NCI-H1930 (cell line): ENCODE results near the gene LASP1.
"Not testable (repeated sequence)": the region's sequence is repeated elsewhere in the genome, so short reads cannot be mapped to it uniquely, and the experiment has no call there.

Experiments used
- DNase-seq, 2 experiments: peaks; one replicate each; lab custom pipeline; 2025; lab: John Stamatoyannopoulos, UW

Gene LASP1

DNA sequence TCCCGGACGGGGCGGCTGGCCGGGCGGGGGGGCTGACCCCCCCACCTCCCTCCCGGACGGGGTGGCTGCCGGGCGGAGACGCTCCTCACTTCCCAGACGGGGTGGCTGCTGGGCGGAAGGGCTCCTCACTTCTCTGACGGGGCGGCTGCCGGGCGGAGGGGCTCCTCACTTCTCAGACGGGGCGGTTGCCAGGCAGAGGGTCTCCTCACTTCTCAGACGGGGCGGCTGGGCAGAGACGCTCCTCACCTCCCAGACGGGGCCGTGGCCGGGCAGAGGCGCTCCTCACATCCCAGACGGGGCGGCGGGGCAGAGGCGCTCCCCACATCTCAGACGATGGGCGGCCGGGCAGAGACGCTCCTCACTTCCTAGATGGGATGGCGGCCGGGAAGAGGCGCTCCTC is 60.9 kb downstream of the LASP1 start:
- DNase-seq, result not testable (repeated sequence)

DNA sequence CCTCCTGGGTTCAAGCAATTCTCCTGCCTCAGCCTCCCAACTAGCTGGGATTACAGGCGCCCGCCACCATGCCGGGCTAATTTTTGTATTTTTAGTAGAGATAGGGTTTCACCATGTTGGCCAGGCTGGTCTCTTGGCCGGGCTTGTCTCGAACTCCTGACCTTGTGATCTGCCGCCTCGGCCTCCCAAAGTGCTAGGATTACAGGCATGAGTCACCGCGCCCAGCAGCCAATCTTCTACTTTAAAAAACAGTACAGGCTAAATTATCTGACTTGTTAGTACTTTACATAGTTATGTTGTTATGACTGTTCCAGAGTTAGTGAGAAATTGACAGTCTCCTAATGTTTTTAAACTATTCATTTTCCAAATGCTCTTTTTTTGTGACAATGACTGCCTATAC is 64.1 kb downstream of the LASP1 start:
- DNase-seq, result not testable (repeated sequence)

DNA sequence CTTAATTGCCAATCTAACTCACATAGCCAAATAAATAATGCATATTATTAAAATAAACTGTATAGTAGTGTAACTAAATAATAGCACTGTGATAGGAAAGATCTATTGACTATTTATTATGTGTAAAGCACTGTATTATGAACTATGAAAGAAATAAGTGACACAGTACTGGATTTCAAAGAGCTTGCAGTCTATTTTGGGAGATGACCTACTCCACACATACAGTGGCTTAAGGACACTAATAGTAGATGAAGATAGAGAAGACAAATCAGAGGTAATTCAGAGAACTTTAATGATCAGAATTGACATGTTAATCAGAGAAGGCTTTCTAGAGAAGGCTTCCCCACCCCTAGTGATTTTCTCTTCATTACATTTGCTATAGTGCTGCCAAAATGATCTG is 70.1 kb downstream of the LASP1 start:
- DNase-seq, result no peak

DNA sequence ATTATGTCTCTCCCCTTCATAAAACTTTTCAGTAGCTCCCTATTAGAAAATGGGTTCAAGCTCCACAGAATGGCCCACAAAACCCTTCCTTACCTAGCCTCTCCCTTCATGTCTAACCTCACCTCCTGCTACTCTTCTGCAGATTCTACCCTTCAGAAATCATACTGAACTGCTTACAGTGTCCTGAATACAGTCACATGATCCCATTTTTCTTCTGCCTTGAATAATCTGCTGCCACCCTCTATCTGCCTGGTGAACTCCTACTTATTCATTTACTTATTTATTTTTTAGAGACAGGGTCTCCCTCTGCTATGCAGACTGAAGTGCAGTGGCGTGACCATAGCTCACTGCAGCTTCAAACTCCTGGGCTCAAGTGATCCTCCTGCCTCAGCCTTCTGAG is 70.5 kb downstream of the LASP1 start:
- DNase-seq, result no peak

DNA sequence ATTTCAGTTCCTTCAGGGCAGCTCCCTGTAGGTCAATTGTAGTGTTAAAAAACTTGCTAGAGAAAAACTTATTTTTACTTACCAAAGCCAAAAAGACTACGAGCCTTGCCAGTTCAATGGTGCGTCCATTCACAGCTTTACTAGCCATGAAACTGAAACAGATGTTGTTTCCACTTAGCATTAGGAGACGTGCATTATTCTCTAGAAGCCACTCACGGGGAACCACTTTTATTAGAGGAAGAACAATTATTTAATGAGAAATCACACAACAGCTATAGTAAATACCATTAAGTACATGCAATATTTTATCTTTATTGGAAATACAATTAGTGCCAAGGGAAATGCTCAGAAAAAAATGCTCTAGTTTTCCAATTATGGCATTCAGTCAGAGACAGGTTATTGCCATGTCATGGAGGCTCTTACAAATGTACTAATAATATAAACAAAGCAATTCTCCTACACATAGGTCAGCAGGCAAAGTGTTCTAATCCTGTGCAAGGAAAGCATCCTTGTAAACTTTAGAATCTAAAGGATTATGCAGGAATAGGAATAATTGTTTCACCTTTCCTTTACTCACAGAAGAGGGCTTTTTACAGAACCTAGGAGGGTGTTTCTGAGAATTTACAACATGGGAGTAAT is 73.0 kb downstream of the LASP1 start:
- no peak for DNase-seq

DNA sequence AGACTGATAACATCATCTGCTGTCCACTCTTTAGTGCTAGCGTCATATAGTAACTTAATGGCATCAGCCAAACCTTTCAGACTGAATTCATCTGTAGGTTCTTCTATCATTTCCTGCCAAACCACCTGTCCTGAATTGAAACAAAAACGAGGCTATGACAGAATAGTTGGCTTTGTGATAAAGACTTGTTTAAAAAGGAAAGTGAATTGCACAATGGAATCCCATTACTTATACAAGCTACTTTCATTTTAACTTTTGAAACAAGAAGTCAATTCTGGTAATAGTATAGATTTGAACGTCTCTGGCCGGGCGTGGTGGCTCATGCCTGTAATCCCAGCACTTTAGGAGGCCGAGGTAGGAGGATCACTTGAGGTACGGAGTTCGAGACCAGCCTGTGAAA is 73.7 kb downstream of the LASP1 start:
- DNase-seq, result no peak

DNA sequence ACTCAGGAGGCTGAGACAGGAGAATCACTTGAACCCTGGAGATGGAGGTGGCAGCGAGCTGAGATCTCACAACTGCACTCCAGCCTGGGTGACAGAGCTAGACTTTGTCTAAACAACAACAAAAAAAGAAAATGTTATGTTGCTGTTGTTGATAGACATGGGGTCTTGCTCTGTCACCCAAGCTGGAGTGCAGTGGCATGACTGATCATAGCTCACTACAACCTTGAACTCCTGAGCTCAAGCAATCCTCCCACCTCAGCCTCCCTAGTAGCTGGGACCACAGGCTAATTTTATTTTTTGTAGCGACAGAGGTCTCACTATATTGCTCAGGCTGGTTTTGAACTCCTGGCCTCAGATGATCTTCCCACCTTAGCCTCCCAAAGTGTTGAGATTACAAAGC is 77.3 kb downstream of the LASP1 start:
- no peak for DNase-seq

DNA sequence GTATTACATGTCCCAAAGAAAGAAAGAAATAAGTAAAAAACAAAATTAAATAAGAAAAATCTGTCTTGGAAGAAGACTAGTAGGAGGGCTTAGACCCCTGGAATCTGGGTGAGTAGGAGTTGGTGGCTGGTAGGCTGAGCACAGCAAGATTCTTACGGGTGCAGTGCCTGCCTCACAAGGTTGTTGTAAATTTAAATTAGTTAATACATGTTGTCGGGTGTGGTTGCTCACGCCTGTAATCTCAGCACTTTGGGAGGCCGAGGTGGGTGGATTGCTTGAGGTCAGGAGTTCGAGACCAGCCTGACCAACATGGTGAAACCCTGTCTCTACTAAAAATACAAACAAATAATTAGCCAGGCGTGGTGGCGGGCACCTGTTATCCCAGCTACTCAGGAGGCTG is 83.9 kb downstream of the LASP1 start:
- DNase-seq, result not testable (repeated sequence)

DNA sequence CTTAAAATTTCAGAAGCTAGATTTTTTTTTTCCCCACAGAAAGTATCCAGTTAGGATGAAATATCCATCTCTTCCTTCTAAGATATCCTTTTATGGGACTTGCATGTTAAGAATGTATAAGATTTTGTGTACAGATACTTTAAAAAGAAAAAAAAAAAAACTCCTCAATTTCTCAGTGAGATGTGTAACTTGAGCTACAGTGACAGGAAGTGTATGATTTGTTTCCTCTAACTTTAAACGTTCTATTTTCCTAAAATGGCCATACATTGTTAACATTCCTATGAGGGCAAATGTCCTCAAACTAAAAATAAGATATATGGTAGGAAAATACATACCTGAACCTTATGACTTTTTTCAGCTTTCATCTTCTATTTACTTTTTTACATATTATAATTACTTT is 88.5 kb downstream of the LASP1 start:
- no peak for DNase-seq

DNA sequence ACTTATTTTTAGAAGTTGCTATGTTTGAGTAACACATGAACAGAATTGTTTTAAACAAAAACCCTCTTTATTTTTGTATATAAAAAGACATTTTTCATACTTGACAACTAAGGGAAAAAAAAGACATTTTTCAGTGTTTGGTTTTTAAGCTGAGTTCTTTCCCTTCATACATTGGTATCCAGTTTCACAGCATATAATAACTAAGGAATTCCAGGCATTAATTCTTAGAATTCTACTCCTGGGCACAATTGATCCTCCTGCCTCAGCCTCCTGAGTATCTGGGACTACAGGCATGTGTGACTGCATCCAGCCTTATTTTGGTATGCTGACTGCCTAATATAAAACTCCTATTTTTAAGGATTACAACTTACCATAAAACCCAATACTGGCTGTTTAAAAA is 88.9 kb downstream of the LASP1 start:
- DNase-seq, result no peak

DNA sequence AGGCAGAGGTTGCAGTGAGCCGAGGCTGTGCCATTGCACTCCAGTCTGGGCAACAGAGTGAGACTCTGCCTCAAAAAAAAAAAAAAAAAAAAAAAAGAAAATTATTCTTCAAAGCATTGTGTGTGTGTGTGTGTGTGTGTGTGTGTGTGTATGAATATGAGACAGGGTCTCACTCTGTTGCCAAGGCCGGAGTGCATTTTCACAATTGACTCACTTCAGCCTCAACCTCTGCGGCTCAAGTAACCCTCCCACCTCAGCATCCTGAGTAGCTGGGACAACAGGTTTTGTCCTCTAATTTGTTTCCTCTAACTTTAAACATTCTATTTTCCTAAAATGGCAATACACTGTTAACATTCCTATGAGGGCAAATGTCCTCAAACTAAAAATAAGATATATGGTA is 89.7 kb downstream of the LASP1 start:
- DNase-seq, result no peak

DNA sequence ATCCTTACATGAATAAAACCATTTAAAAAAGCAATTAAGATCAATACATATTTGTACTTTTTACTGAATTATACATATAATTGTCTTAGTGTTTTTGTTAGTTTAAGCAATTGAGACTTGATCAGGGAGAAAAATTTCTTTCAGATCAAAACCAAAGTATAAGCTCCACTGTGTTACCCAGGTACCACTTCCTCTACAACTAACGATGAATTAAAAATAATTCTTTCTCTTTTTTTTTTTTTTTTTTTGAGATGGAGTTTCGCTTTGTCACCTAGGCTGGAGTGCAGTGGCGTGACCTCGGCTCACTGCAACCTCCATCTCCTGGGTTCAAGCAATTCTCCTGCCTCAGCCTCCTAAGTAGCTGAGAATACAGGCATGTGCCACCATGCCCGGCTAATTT is 90.5 kb downstream of the LASP1 start:
- DNase-seq, result no peak

DNA sequence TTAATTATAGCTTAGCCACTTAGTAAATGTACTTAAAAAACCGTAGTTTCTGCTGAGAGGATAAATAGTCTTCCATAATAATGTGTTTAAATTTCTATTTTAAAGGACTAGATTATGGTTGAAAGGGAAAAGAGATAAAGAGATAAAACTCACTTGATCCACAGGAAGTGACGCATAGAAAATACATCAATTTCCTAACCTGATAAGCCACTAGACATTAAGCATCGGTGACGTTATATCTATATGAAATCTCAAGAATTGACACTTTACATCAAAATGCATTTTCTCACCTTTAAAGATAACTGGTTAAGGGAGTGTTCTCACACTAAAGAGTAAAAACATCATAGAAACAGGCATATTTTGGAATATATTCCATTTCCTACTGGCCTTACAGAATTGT is 91.6 kb downstream of the LASP1 start:
- DNase-seq, result no peak

DNA sequence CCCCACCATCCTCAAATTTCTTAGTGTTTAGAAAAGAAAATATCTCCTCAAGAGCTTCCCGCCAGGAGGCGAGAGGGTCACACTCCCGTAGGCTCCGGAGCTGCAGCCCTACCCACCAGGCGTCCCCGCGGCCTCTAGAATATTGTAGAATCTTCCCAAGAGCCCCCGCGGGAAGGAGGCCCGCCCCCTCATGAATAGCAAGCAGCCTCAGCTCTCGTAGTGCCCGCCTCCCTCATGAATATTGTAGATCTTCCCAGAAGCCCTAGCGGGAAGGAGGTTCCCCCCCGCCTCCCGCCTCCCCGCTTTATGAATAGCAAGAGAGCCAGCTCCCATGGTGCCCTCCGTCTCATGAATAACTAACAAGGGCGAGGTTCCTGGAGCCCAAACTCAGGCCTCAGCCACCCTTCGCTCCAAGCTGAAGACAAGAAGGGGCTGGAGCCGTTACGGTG is 97.5 kb downstream of the LASP1 start, which contains the start of gene FBXO47:
TSS of gene FBXO47 (minus strand) at position 114 of the 449 bp plus-strand sequence. CDS start 4,378 bp downstream, outside the sequence.
- DNase-seq, result peak; percentile 20 to 53

DNA sequence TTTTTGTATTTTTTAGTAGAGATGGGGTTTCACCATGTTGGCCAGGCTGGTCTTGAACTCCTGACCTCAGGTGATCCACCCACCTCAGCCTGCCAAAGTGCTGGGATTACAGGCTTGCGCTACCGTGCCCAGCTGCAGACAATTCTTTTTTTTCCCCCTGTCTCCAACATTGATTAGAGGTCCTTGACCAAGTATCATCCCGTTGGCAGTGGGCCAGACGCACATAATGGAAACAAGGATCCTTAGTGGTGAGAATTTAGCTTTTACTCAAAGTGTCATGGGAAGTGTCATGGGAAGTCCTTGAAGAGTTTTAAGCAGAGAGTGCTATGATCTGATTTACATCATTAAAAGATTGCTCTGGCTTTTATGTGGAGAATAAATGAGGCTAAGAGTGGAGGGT is 99.4 kb downstream of the LASP1 start:
- no peak for DNase-seq

DNA sequence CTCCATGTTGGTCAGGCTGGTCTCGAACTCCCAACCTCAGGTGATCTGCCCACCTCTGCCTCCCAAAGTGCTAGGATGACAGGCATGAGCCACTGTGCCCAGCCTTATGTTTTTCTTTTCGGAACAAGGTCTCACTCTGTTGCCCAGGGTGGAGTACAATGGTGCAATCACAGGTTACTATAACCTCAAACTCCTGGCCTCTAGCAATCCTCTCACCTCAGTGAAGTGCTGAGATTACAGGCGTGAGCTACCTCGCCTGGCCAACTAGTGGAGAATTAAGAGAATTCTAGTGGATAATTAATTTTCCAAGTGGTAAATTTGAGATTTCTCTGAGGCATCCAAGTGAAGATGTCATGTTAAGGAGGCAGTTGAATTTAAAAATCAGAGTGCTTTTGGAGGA is 100.3 kb downstream of the LASP1 start:
- no peak for DNase-seq

DNA sequence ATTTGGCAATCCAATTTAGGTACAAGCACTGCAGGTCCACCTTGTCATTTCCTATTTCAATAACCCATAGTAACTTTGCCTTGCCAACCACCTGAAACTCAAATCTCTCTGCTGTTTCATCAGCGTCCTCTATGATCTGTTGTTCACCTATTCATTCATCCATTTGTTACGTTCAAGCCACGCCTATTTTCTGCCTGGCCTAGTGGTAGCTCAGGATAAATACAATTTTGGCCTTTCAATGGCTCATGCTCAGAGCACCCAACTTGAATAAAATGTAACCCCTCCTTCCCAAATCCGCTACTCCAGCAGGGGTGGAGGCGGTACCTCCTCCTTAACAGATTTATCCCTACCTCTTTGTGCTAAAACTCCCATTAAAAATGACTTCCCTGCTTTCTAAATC is 100.9 kb downstream of the LASP1 start:
- no peak for DNase-seq
